HUES64 (cell line): ENCODE data around the gene TMEM269.

Experiments
- H3K27ac ChIP-seq: 2 replicates; pipeline ENCODE4 v1.7.0; 2013; ENCODE audit warnings: low read depth, low read length, inconsistent platforms
- H3K27me3 ChIP-seq: 2 replicates; pipeline ENCODE4 v1.6.1; 2013; ENCODE audit warnings: mild to moderate bottlenecking, low read length; ENCODE audit not compliant: insufficient read depth
- H3K36me3 ChIP-seq: 2 replicates; pipeline ENCODE4 v1.6.1; 2013; ENCODE audit warnings: mild to moderate bottlenecking, low read length; ENCODE audit not compliant: insufficient read depth
- H3K4me1 ChIP-seq: 2 replicates; pipeline ENCODE4 v1.6.1; 2013; ENCODE audit warnings: mild to moderate bottlenecking, low read length, moderate library complexity; ENCODE audit not compliant: insufficient read depth
- H3K4me3 ChIP-seq: 2 replicates; pipeline ENCODE4 v1.5.1; 2013; ENCODE audit warnings: mild to moderate bottlenecking, low read length, moderate library complexity
- H3K9ac ChIP-seq: 2 replicates; pipeline ENCODE4 v1.6.1; 2013; ENCODE audit warnings: mild to moderate bottlenecking, low read depth, low read length
- H3K9me3 ChIP-seq: 2 replicates; pipeline ENCODE4 v1.6.1; 2013; ENCODE audit warnings: low read depth, low read length; ENCODE audit not compliant: insufficient read depth
- WGBS: fragments of 150-250, 120-280 bp; methylation state at CpG from one replicate; pipeline ENCODE4 v1.1.7; 2013; ENCODE audit warnings: missing lambda C conversion rate; 5-methylcytosine and 5-hydroxymethylcytosine counted together

TMEM269 gene

DNA sequence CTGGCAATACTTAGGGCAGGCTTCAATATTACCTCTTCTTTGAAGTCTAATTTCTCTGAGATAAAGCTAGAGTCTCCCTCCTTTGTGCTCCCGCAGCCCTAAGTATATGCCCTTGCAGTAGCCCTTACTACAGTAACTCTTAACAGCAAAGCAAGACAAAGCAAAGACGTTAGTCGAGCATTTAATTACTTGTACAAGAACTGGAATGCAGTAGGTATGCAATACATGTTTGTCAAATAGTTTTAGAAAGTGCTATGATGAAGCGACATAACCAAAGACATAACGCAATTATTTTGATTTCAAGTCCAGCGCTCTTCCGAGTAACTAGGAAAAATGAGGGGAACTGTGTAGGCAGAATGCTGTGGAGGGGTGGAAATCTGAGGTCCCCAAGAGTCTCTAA is 19.5 kb upstream of the TMEM269 start:
- no peaks in the 10 kb centered on the region for H3K9me3 ChIP-seq
- WGBS: 28% methylated on average over 7 of the region's 7 CpGs
- H3K27ac ChIP-seq: no peak overlapping the region
- peaks cover 15% of the 10 kb centered on the region for H3K4me1 ChIP-seq
- no peaks in the 10 kb centered on the region for H3K27me3 ChIP-seq
- H3K36me3 ChIP-seq: peaks cover 18% of the 10 kb centered on the region
- peak overlapping the region; percentile 57 for H3K9ac ChIP-seq
- H3K4me3 ChIP-seq: peak overlapping the region; percentile 93

DNA sequence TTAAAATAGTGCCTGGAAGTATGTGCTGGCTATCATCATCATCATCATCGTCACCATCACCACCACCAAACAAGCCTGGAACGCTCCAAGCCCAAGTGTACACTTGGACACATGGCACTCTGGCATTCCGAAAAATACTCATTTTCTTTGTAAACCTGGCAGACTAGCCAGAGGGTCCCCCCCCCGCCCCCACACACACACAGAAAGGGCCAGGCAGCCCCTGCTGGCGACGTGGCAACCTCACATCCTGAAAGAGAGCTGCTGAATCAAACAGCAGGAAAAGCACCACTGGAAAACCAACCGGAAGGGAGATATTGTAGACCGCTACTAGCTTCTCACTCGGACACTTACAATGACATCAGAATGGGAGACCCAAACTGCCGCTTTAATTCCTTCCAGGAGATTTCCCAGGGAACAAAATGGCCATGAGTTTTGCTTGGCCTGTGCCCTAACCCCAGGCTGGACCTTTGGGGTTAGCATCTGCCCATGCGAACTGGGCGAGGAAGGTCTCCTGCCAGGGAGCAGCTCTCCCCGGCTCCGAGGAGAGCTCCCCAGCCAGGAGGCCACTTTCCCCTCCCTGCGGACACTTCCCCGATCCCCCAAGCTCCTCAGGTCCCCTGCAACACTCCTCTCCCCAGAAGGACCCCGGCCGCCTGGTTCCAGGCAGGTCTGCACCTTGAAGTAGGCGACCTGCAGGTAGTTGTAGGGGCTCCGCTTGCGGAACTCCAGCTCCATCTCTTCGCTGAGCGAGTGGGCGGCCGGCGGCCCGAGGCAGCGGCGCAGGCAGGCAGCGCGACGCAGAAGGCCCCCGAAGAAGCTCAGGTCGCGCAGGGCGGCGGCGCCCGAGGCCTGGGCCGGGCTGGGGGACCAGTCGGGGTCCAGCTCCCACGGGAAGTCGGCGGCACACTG is 18.7 kb upstream of the TMEM269 start:
- Histone ChIP-seq H3K4me3 (peak overlapping the region; percentile 93), H3K27ac (peak overlapping the region; percentile 37; the same call in 1 of the 2 replicates), H3K4me1 (peaks cover 15% of the 10 kb centered on the region), H3K36me3 (peaks cover 15% of the 10 kb centered on the region), H3K9me3 (no peaks in the 10 kb centered on the region), H3K9ac (peak overlapping the region; percentile 68), H3K27me3 (no peaks in the 10 kb centered on the region)
- WGBS: 2% methylated on average over 43 of the region's 44 CpGs

DNA sequence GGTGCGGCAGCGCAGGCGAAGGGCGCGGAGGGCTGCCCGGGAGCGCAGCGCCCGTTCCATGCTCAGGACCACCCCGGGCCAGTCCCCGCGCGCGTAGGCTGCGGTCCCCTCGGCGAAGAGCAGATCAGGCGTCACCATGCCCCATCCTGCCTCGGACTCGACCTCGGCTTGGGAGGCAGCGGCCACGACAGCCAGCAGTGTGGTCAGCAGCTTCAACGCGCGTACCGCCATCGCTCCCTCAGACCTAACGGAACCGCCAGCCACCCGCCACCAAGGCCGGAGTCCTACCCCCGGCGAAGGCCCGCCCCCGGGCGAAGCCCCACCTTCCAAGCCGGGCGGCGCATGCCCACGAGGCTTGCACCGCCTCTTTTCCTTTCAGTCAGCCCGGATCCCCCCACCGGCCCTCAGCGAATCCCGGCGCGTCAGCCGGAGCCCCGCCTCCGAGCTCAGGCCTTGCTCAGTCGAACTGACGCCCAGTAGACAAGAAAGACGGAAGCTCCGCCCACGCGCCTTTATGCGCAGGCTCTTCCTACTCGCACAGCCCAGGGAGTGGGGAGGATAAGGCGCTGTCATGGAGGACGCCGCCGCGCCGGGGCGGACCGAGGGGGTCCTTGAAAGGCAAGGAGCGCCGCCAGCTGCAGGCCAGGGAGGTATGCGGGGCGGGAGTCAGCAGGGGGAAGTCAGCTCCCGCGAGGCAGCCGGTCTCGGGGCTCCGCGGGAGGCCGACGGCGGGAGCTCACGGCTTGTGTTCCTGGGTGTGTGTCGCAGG is 17.9 kb upstream of the TMEM269 start, which contains the start of the genes C1orf50 and P3H1:
C1orf50 (plus strand) TSS at position 509 of the 769 bp plus-strand sequence; CDS start at position 572, 63 bp downstream.
P3H1 (minus strand) TSS at position 288 of the 769 bp plus-strand sequence; CDS start at position 231, 57 bp downstream.
- H3K4me1 ChIP-seq: peaks cover 15% of the 10 kb centered on the region
- peak within 1 kb of the TSS; percentile 63; the same call in 1 of the 2 replicates for H3K27ac ChIP-seq
- H3K27me3 ChIP-seq: no peaks in the 10 kb centered on the region
- H3K36me3 ChIP-seq: peaks cover 7% of the 10 kb centered on the region
- peak within 1 kb of the TSS; percentile 93 for H3K4me3 ChIP-seq
- WGBS: under 1% methylated on average over 82 of the region's 82 CpGs
- no peaks in the 10 kb centered on the region for H3K9me3 ChIP-seq
- H3K9ac ChIP-seq: peak within 1 kb of the TSS; percentile 79

- no peaks in the 10 kb centered on the region for H3K27me3 ChIP-seq
- no peaks in the 10 kb centered on the region for H3K9me3 ChIP-seq
- peaks cover under 1% of the 10 kb centered on the region for H3K36me3 ChIP-seq
- peaks cover 15% of the 10 kb centered on the region for H3K4me1 ChIP-seq
- H3K4me3 ChIP-seq: peak overlapping the region; percentile 93
- WGBS: 6% methylated on average over 23 of the region's 23 CpGs
- H3K9ac ChIP-seq: peak overlapping the region; percentile 79
- H3K27ac ChIP-seq: peak overlapping the region; percentile 63; the same call in 1 of the 2 replicates
These were observed 17.2 kb upstream of the TMEM269 start for GRCh38 chr1:42767510-42768000.

DNA sequence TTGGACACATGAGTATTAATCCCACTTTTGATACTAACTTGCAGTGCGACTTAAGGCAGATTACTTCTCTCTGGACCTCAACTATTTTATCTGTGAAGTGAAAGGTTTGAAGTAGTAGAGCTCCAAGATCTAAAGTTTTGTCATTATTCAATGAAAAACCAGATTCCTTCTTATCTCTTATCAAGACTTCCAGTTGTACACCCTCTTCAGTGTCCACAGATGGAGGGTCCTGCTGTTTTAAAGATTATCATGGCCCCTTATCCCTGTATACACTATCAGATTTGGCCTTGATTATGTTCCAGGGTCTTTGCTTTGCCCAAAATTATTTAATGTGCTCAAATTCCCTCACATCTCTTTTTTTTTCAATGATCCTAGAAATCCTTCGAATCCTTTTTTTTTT is 16.6 kb upstream of the TMEM269 start:
- Histone ChIP-seq H3K4me3 (peak overlapping the region; percentile 93), H3K27ac (no peak overlapping the region)
- 92% methylated on average over 2 of the region's 2 CpGs for WGBS

GRCh38 chr1:42769811-42770210 is 15.0 kb upstream of the TMEM269 start:
- WGBS: 96% methylated on average over 2 of the region's 3 CpGs
- Histone ChIP-seq H3K36me3 (peaks cover 21% of the 10 kb centered on the region), H3K4me1 (peaks cover 10% of the 10 kb centered on the region), H3K9ac (no peak overlapping the region), H3K9me3 (no peaks in the 10 kb centered on the region), H3K27ac (no peak overlapping the region), H3K27me3 (no peaks in the 10 kb centered on the region), H3K4me3 (no peak overlapping the region)

More for the DNA sequence above, 16.6 kb upstream of the TMEM269 start:
- Histone ChIP-seq H3K9me3 (no peaks in the 10 kb centered on the region), H3K36me3 (peaks cover 6% of the 10 kb centered on the region; the same call in 1 of the 2 replicates), H3K4me1 (peaks cover 15% of the 10 kb centered on the region), H3K27me3 (no peaks in the 10 kb centered on the region), H3K9ac (peak overlapping the region; percentile 79)

DNA sequence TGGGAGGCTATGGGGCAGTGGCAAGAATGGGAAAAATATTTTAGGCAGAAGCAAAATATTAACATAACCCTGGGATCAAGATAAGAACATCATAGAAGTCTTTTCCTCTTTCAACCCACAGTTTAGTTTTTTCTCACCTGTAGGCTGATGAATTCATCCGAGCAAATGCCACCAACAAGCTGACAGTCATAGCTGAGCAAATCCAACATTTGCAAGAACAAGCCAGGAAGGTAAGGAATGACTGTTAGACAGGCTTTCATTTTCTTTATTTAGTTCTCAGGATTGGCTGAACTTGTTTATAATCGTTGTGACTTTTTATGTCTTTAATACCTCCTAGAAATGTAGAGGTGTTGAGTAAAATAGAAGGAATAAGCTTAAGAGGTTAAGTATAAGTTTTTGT is 11.4 kb upstream of the TMEM269 start:
- Histone ChIP-seq H3K27me3 (no peaks in the 10 kb centered on the region), H3K36me3 (peaks cover 54% of the 10 kb centered on the region), H3K27ac (no peak overlapping the region), H3K9me3 (no peaks in the 10 kb centered on the region), H3K9ac (no peak overlapping the region), H3K4me3 (no peak overlapping the region), H3K4me1 (no peaks in the 10 kb centered on the region)
- WGBS: 43% methylated on average over 2 of the region's 2 CpGs

- Histone ChIP-seq H3K4me1 (no peaks in the 10 kb centered on the region), H3K4me3 (no peak overlapping the region), H3K36me3 (peaks cover 67% of the 10 kb centered on the region), H3K9ac (no peak overlapping the region), H3K27ac (no peak overlapping the region), H3K9me3 (no peaks in the 10 kb centered on the region), H3K27me3 (no peaks in the 10 kb centered on the region)
- 93% methylated on average over 5 of the region's 5 CpGs for WGBS
These were observed 9.8 kb upstream of the TMEM269 start for GRCh38 chr1:42774928-42775526.

GRCh38 chr1:42776502-42776901 is 8.3 kb upstream of the TMEM269 start:
- no peaks in the 10 kb centered on the region for H3K9me3 ChIP-seq
- H3K27ac ChIP-seq: no peak overlapping the region
- no peak overlapping the region for H3K9ac ChIP-seq
- 98% methylated on average over 6 of the region's 6 CpGs for WGBS
- H3K36me3 ChIP-seq: peaks cover 78% of the 10 kb centered on the region
- no peaks in the 10 kb centered on the region for H3K27me3 ChIP-seq
- no peaks in the 10 kb centered on the region for H3K4me1 ChIP-seq
- no peak overlapping the region for H3K4me3 ChIP-seq

DNA sequence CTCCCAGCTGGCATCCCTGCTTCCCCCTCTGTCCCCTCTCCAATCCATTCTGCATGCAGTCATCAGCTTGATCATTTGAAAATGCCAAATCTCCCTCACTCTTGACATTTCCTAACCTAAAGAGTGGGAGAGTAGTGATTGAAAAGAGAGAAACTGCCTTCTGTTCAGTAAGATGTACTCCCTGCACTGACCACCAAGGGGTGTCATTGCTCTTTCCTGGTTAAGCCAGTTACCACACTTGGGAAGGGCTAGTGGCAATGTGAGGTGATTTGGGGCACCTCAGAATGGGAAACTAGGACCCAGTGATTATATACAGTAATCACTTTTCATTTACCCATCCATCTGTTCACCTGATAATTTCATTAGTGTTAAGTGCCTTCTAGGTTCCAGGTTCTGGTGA is 6.9 kb upstream of the TMEM269 start:
- Histone ChIP-seq H3K27ac (no peak overlapping the region), H3K36me3 (peaks cover 86% of the 10 kb centered on the region), H3K9ac (no peak overlapping the region), H3K9me3 (no peaks in the 10 kb centered on the region), H3K27me3 (no peaks in the 10 kb centered on the region), H3K4me1 (no peaks in the 10 kb centered on the region), H3K4me3 (no peak overlapping the region)
